ENCODE data around the gene RUNX1.

The RUNX1 gene

DNA sequence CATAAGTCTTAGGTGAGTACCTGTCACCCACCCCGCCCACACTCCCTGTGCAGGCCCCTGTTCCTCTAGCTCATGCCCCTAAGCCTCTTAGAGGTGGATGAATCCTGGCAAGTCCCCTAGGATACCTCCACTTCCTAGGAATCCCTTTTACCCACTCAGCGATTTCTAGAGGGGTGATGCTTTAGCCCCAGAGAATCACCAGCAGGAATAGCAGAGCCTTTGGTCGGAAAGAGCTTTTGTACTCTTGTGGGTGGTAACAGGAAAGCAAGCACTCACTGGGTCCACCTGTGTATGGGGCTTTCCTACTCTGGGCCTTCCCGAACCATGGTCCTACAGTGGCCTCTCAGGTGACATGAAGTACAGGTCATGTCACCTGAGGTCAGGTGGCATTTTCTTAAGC lies 207.9 kb downstream of the RUNX1 start:
- H3K4me1 ChIP-seq (ENCODE audit: control insufficient read depth, insufficient read depth, low read length, poor library complexity, severe bottlenecking) = peaks cover 6% of the 10 kb centered on the region

DNA sequence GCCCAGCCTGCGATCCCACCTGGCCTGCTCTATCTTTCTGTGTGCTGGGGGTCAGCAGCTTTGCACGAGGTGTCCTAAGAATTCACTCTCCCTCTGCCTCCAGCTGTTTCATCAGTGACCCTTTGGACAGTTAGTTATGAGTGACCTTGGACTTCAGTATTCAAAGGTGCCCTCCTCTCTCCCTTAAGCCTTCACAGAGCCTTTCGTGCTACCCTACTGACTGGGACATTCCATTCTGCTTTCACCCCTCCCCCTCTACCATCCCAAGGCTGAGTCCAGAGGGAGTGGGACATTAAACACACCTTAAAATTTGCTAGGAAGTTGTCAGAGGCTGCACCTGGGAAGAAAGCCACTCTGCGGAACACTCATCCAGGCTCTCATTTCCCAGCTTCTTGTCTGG lies 208.4 kb downstream of the RUNX1 start:
- DNase-seq = no peak
- no peak overlapping the region for H3K4me3 ChIP-seq (ENCODE audit: insufficient read depth, low read depth, low read length, poor library complexity, severe bottlenecking)
- peaks cover 55% of the 10 kb centered on the region for H3K36me3 ChIP-seq (ENCODE audit: control insufficient read depth, insufficient read depth, low read length)
- no peaks in the 10 kb centered on the region for H3K9me3 ChIP-seq (ENCODE audit: control insufficient read depth, low read length)
- no peaks in the 10 kb centered on the region for H3K27me3 ChIP-seq (replicated peaks; ENCODE audit: control insufficient read depth, insufficient read depth, low read length, poor library complexity, severe bottlenecking)
- no peak overlapping the region for H3K27ac ChIP-seq (ENCODE audit: insufficient read depth, low read length, poor library complexity, severe bottlenecking)
- peaks cover 3% of the 10 kb centered on the region for H3K4me1 ChIP-seq (ENCODE audit: control insufficient read depth, insufficient read depth, low read length, poor library complexity, severe bottlenecking)

More for the DNA sequence above, 207.9 kb downstream of the RUNX1 start:
- no peak overlapping the region for H3K27ac ChIP-seq (ENCODE audit: insufficient read depth, low read length, poor library complexity, severe bottlenecking)
- H3K27me3 ChIP-seq (replicated peaks; ENCODE audit: control insufficient read depth, insufficient read depth, low read length, poor library complexity, severe bottlenecking) = no peaks in the 10 kb centered on the region
- H3K4me3 ChIP-seq (ENCODE audit: insufficient read depth, low read depth, low read length, poor library complexity, severe bottlenecking) = no peak overlapping the region
- DNase-seq = no peak
- no peaks in the 10 kb centered on the region for H3K9me3 ChIP-seq (ENCODE audit: control insufficient read depth, low read length)
- peaks cover 56% of the 10 kb centered on the region for H3K36me3 ChIP-seq (ENCODE audit: control insufficient read depth, insufficient read depth, low read length)

DNA sequence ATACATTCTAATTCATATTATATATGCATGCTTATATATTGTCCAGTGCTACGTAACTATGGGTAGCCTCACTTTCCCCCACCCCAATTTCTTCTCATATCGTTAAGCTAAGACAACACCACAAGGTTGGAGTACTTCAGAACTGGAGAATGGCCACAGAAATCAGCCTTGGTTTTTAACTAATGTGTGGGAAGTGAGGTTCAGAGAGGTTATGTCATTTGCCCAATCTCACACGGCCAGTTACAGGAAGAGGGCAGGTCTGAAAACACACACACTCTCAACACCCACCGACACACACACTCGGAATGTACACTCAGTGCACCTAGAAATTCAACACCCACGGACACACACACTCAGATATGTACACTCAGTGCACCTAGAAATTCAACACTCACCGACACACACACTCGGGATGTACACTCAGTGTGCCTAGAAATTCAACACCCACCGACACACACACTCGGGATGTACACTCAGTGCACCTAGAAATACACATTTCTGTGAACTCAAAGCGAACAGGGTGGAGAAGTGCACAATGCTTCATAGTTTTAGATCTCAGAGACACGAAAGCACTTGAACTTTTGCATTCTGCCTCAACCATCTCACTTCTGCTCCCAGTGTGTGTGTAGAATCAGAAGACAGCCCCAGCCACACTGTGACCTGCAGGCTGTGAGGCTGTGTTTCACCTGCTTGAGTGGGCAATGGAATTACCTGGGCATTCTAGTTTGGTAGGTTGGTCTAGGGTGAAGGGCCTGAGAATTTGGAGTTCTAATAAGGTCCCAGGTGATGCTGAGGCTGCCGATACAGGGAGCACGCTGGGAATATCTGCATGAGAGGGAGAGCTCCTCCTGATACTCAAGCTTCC lies 209.9 kb downstream of the RUNX1 start:
- Histone ChIP-seq H3K9me3 (ENCODE audit: control insufficient read depth, low read length) (no peaks in the 10 kb centered on the region), H3K27ac (ENCODE audit: insufficient read depth, low read length, poor library complexity, severe bottlenecking) (no peak overlapping the region), H3K27me3 (replicated peaks; ENCODE audit: control insufficient read depth, insufficient read depth, low read length, poor library complexity, severe bottlenecking) (no peaks in the 10 kb centered on the region), H3K4me3 (ENCODE audit: insufficient read depth, low read depth, low read length, poor library complexity, severe bottlenecking) (no peak overlapping the region), H3K4me1 (ENCODE audit: control insufficient read depth, insufficient read depth, low read length, poor library complexity, severe bottlenecking) (peaks cover 6% of the 10 kb centered on the region), H3K36me3 (ENCODE audit: control insufficient read depth, insufficient read depth, low read length) (peaks cover 49% of the 10 kb centered on the region)
- DNase-seq = no peak

DNA sequence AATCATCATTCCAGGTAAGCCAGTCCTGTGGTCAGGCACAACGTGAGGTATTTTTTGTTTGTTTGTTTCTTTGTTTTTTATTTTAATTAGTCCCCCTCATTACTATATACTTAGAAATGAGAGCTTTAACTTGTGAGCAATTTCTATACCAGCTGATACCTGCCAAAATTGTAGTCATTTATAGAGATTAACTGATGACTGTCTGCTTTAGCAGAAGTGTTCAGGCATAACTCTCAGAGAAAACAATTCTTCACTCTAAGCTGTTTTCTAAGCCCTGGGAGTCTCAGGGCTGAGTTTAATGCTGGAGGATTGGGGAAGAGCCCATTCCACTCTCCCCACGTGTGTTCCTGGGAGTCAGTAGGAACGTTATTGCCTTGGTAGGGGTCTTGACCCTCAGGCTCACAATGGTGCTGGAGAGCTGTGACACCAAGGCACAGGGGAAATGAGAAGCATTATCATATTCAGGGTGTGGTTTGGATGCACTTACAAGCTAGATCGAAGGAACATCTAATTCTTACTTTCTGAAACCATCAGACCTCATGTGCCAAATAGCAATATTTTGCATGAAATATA lies 212.1 kb downstream of the RUNX1 start:
- Histone ChIP-seq H3K4me3 (ENCODE audit: insufficient read depth, low read depth, low read length, poor library complexity, severe bottlenecking) (no peak overlapping the region), H3K27me3 (replicated peaks; ENCODE audit: control insufficient read depth, insufficient read depth, low read length, poor library complexity, severe bottlenecking) (no peaks in the 10 kb centered on the region), H3K4me1 (ENCODE audit: control insufficient read depth, insufficient read depth, low read length, poor library complexity, severe bottlenecking) (peaks cover 6% of the 10 kb centered on the region), H3K9me3 (ENCODE audit: control insufficient read depth, low read length) (no peaks in the 10 kb centered on the region), H3K27ac (ENCODE audit: insufficient read depth, low read length, poor library complexity, severe bottlenecking) (no peak overlapping the region), H3K36me3 (ENCODE audit: control insufficient read depth, insufficient read depth, low read length) (peaks cover 64% of the 10 kb centered on the region)
- DNase-seq = no peak

DNA sequence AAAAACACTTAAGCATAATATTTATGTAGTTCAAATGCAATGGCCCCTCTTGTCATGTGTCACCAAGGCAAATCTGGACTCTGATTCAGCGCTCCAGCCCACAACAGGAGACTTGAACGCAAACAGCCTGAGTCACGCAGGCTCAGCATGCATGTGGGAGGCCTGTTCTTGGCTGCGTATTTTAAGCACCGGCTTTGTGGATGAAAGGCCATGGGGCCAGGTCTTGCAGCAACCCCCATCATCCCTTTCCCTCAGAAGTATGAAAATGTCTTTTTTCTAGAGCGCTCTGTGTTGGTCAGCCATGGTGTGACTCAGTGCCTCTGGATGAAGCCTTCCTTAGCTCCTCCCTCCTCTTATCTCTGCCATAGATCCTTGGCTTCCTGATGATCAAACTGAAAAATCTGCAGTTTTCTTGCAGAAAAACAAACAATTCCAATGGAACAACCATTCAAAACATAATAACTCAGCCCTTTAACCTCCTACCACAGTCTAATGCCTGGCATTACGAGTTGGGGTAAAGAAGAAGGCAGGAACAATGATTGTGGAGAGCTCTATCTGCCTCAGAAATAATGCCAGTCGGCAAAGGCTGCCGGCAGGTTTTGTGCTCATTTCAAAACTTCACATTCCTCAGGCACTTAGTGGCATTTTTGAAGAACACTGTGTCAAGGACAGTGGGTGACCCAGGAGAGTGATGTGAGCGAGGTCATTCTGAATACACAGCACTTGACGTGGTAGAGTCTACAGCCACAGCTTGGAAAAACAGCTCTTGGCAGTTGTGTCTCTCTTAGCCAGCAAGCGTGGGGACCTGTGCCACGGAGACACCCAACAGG lies 212.8 kb downstream of the RUNX1 start:
- Histone ChIP-seq H3K4me1 (ENCODE audit: control insufficient read depth, insufficient read depth, low read length, poor library complexity, severe bottlenecking) (peaks cover 6% of the 10 kb centered on the region), H3K27me3 (replicated peaks; ENCODE audit: control insufficient read depth, insufficient read depth, low read length, poor library complexity, severe bottlenecking) (no peaks in the 10 kb centered on the region), H3K36me3 (ENCODE audit: control insufficient read depth, insufficient read depth, low read length) (peaks cover 58% of the 10 kb centered on the region), H3K27ac (ENCODE audit: insufficient read depth, low read length, poor library complexity, severe bottlenecking) (no peak overlapping the region), H3K9me3 (ENCODE audit: control insufficient read depth, low read length) (no peaks in the 10 kb centered on the region), H3K4me3 (ENCODE audit: insufficient read depth, low read depth, low read length, poor library complexity, severe bottlenecking) (no peak overlapping the region)
- DNase-seq = no peak

DNA sequence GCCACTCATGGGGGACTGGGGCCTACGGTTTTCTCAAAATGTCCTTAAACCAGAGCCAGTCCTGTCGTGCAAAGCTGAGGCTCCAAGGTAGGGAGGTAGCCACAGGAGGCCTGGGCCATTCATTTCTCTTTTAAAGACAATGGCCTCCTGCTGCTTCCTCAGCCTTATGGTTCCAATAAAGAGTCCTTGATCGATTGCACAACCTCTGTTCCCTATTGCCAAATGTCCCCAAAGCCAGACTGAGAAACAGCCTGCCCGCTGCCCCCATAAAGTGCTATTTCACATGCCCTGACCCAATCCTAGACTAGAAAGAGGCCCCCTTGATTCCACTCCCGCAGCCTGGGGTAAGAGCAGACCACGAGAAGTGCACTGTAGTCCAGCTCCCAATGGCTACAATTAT lies 213.6 kb downstream of the RUNX1 start:
- H3K36me3 ChIP-seq (ENCODE audit: control insufficient read depth, insufficient read depth, low read length) = peaks cover 56% of the 10 kb centered on the region
- no peaks in the 10 kb centered on the region for H3K27me3 ChIP-seq (replicated peaks; ENCODE audit: control insufficient read depth, insufficient read depth, low read length, poor library complexity, severe bottlenecking)
- no peak overlapping the region for H3K4me3 ChIP-seq (ENCODE audit: insufficient read depth, low read depth, low read length, poor library complexity, severe bottlenecking)
- no peak for DNase-seq
- H3K9me3 ChIP-seq (ENCODE audit: control insufficient read depth, low read length) = no peaks in the 10 kb centered on the region
- peaks cover 6% of the 10 kb centered on the region for H3K4me1 ChIP-seq (ENCODE audit: control insufficient read depth, insufficient read depth, low read length, poor library complexity, severe bottlenecking)
- no peak overlapping the region for H3K27ac ChIP-seq (ENCODE audit: insufficient read depth, low read length, poor library complexity, severe bottlenecking)

DNA sequence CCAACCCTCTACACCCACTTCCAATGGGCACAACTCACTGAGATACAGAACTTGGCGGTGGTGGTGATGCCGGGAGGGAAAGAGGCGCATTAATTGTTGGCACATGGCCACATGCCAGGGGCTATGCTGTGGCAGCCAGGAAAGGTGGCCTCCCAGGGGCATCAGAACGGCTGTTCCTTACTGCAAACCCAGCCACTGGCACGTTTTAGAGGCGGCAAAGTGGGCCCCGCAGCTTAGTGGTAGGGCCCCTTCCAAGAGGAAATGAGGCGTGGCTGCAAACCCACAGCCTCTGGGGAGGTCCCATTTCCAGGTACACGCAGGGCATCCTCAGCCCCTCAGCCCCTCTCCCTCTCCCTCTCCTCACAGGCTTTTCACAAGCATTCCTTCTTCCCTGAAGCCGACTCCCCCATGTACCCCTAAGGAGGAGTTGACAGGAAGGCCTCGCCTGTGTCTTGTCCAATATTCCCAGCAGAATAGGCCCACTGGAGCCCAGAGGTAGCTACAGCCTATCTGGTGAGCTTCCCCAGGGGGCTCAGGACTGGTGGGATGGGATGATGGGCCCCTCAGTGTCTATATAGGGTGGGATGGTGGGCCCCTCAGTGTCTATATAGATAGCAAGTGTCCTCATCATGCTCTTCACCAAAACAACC lies 214.1 kb downstream of the RUNX1 start:
- H3K27me3 ChIP-seq (replicated peaks; ENCODE audit: control insufficient read depth, insufficient read depth, low read length, poor library complexity, severe bottlenecking) = no peaks in the 10 kb centered on the region
- H3K27ac ChIP-seq (ENCODE audit: insufficient read depth, low read length, poor library complexity, severe bottlenecking) = no peak overlapping the region
- DNase-seq = no peak

DNA sequence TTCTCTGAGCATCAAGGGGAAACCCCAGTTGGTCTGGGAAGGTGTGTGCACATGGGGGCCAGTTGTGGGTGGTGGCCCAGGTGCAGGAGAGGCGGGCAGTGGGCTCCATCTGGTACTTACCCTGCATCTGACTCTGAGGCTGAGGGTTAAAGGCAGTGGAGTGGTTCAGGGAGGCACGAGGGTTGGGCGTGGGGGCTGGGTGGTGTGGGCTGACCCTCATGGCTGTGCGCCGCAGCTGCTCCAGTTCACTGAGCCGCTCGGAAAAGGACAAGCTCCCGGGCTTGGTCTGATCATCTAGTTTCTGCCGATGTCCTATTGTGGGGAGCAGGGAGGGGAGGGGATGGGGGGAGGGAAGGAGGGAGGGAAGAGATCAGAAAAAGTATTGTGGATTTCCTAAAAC lies 214.8 kb downstream of the RUNX1 start:
- Histone ChIP-seq H3K9me3 (ENCODE audit: control insufficient read depth, low read length) (no peaks in the 10 kb centered on the region), H3K4me1 (ENCODE audit: control insufficient read depth, insufficient read depth, low read length, poor library complexity, severe bottlenecking) (peaks cover 6% of the 10 kb centered on the region), H3K4me3 (ENCODE audit: insufficient read depth, low read depth, low read length, poor library complexity, severe bottlenecking) (no peak overlapping the region), H3K27me3 (replicated peaks; ENCODE audit: control insufficient read depth, insufficient read depth, low read length, poor library complexity, severe bottlenecking) (no peaks in the 10 kb centered on the region), H3K27ac (ENCODE audit: insufficient read depth, low read length, poor library complexity, severe bottlenecking) (no peak overlapping the region), H3K36me3 (ENCODE audit: control insufficient read depth, insufficient read depth, low read length) (peaks cover 52% of the 10 kb centered on the region)
- DNase-seq = no peak

More for the DNA sequence above, 214.1 kb downstream of the RUNX1 start:
- no peaks in the 10 kb centered on the region for H3K9me3 ChIP-seq (ENCODE audit: control insufficient read depth, low read length)
- H3K36me3 ChIP-seq (ENCODE audit: control insufficient read depth, insufficient read depth, low read length) = peaks cover 56% of the 10 kb centered on the region
- no peak overlapping the region for H3K4me3 ChIP-seq (ENCODE audit: insufficient read depth, low read depth, low read length, poor library complexity, severe bottlenecking)
- peaks cover 6% of the 10 kb centered on the region for H3K4me1 ChIP-seq (ENCODE audit: control insufficient read depth, insufficient read depth, low read length, poor library complexity, severe bottlenecking)

DNA sequence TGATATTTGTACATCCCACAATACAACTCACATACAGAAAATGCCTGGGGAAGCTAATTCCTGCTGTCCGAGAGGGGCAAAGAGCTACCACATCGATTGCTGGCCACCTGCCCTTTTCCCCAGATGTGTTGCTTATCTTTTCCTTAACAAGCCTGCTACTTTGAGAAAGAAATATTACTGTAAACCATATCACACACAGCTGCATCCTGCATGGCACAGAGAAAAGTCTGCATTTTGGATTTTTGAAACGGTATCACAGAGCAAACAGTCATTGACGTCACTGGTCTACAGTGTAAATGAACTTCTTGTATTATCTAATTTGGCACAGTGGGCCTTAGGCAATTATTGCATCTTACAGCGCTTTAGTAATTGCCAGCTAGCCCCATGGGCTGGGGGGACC lies 215.6 kb downstream of the RUNX1 start:
- Histone ChIP-seq H3K4me1 (ENCODE audit: control insufficient read depth, insufficient read depth, low read length, poor library complexity, severe bottlenecking) (peaks cover 6% of the 10 kb centered on the region), H3K27me3 (replicated peaks; ENCODE audit: control insufficient read depth, insufficient read depth, low read length, poor library complexity, severe bottlenecking) (no peaks in the 10 kb centered on the region), H3K4me3 (ENCODE audit: insufficient read depth, low read depth, low read length, poor library complexity, severe bottlenecking) (no peak overlapping the region), H3K36me3 (ENCODE audit: control insufficient read depth, insufficient read depth, low read length) (peaks cover 56% of the 10 kb centered on the region), H3K9me3 (ENCODE audit: control insufficient read depth, low read length) (no peaks in the 10 kb centered on the region), H3K27ac (ENCODE audit: insufficient read depth, low read length, poor library complexity, severe bottlenecking) (no peak overlapping the region)
- no peak for DNase-seq
